Stimulated activated CD8-positive, alpha-beta memory T cell treated with anti-CD3 and anti-CD28 coated beads, Interleukin-12 subunit alpha, Interleukin-12 subunit beta, amount 100 ng/mL, for 24 hours (primary cell): ENCODE measurements around the gene GRID1.
"Not testable (repeated sequence)": the region's sequence is repeated elsewhere in the genome, so short reads cannot be mapped to it uniquely, and the experiment has no call there.

Experiments
- DNase-seq: peaks from one replicate; pipeline ENCODE4 v3.0.0-alpha.2; 2020; ENCODE audit errors: extremely low read depth

Gene GRID1

GRCh38 chr10:86107611-86108310 lies 258.8 kb downstream of the GRID1 start:
- DNase-seq = not testable (repeated sequence)

DNA sequence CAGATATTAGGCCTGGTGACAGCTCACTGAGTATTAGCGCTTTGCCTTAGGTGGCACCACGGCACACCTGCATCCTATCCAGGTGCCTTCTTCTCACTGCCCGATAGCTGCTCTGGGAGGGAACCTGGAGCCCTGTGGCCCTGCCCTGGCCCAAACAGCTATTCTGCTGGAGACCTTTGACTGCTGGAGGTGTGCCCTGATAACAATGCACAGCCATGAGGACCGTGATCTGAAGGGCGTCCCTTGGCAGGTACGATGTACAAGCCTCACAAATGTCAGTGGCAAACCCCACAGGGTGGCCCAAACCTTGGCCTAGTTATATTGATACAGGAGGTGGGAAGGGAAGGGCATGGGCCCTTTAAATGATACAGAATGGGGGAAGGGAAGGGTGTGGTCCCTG lies 259.5 kb downstream of the GRID1 start:
- DNase-seq = no peak

GRCh38 chr10:86106616-86107015 lies 260.0 kb downstream of the GRID1 start:
- no peak for DNase-seq

- DNase-seq = no peak
Observed at GRCh38 chr10:86105640-86106039, 261.0 kb downstream of the GRID1 start.

- DNase-seq = no peak
Observed at GRCh38 chr10:86105181-86105580, 261.4 kb downstream of the GRID1 start.

DNA sequence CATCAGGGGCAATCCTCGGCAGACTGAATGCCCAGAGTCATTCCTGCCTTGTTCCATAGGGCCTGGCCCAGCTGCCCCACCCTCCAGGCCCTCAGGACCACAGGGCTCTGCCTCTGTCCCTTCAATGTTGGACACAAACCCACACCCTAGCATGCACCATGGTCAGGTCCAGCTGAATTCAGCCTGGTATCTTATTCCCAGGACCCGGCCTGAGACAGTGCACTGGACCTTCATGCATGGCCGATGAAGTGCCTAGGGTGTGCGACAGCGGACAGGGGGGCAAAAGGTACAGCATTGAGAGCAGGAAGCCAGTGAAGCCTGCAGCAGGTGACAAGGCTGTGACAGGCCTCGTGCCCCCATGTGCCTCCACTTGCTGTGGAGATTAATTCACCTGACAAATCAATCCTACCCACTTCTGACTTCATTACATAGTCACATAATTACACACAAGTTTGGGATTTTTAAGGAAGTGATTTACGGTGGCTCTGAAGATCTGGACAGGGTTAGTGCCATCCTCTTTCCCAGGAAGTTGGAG lies 261.9 kb downstream of the GRID1 start:
- no peak for DNase-seq

DNA sequence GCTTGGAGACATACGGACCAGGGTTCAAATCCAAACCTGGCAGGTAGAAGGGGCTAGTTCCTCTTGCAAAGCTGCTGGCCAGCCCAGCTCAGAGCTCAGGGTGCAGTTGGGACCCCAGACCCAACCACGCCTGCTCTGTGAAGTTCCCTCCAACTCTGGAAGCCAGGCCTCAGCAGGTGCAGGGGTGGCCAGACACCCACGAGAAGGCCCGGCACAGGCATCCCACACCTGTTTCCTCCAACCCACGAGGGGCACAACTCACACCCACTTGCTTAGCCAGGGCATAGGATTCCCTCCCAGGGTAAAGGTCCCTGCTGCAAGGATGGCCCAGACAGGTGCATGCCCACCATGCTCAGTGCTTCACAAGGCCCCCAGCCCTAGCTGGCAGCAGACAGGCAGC lies 262.4 kb downstream of the GRID1 start:
- no peak for DNase-seq

GRCh38 chr10:86103391-86104101 lies 263.0 kb downstream of the GRID1 start:
- DNase-seq = no peak

GRCh38 chr10:86102451-86102850 lies 264.1 kb downstream of the GRID1 start:
- no peak for DNase-seq

- DNase-seq = no peak
Observed at GRCh38 chr10:86102031-86102430, 264.6 kb downstream of the GRID1 start.

- DNase-seq = no peak
Observed at GRCh38 chr10:86100581-86101061, 266.0 kb downstream of the GRID1 start.

DNA sequence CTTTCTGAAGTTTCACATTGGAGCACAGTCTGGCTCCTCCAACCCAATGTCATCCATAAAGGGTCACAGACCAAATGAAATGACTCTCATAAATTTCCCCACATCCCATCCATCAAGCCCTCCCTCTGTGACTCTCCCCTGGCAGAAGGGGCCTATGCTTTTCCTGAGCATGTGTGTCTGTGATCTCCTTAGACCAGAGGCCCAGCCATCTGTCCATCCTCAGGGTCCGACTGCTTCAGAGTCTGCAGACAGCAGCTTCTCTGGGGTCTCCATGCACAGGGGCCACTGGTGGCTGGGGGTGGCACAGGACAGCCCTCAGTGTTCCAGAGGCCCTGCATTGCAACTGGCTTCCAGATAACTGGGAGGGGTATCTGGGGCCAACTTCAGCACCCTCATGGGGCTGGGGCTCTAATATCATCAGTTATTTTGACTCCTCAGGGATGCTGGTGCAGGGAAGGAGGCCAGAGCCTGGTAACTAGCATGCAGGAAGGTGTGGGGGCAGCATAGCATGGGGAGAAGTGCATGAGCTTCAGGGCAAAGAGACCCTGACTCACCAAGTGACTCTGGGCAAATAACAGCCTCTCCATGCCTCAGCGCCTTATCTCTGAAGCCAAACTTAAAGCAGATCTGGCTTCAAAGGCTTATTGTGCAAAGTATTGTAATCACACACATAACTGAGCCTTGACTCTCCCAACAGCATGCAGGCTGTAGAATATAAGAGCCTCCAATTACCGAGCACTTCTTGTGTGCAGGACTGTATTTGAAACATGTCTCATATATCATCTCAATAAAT lies 266.9 kb downstream of the GRID1 start:
- no peak for DNase-seq

DNA sequence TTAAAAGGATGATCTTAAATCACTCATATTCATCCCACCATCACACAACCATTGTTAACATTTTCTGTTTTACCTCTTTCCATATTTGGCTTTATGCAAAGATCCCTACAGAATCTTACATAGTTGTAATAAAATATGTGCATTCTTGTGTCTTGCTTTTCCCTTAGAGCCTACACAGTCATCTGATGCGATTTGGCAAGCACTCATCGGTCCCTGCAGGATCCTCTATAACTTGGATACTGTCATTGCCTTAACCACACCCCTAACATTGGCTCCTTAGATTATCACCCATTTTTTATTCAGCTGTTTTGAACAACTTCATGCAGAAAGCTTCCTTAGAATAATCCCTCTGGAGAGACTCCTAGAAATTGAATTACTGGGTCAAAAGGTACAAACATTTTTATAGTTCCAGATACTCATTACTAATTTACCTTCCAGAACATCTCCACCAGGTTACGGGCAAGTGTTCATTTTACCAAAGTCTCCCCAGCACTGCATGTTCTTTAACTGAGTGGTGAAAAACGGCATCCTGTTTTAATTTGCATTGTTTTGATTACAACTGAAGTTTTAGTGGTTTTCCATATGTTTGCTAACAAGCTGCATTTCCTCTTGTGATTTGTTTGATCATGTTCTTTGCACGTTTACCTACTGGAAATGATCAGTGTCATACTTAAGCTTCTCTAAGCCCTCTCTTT lies 268.3 kb downstream of the GRID1 start:
- no peak for DNase-seq

DNA sequence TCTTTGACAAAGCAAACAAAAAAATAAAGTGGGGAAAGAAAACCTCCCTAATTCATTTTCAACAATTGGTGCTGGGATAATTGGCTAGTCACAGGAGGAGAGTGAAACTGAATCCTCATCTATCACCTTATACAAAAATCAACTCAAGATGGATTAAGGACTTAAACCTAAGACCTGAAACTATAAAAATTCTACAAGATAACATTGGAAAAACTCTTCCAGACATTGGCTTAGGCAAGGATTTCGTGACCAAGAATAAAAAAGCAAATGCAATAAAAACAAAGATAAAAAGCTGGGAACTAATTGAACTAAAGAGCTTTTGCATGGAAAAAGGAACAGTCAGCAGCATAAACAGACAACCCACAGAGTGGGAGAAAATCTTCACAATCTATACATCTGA lies 271.5 kb downstream of the GRID1 start:
- not testable (repeated sequence) for DNase-seq

DNA sequence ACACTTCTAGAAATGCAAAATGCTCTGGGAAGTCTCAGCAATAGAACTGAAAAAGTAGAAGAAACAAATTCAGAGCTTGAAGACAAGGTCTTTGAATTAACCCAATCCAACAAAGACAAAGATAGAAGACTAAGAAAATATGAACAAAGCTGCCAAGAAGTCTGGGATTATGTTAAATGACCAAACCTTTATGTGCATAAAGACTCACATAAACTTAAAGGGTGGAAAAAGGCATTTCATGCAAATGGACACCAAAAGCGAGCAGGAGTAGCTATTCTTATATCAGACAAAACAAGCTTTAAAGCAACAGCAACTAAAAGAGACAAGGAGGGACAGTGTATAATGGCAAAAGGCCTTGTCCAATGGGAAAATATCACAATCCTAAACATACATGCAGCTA lies 274.3 kb downstream of the GRID1 start:
- DNase-seq = not testable (repeated sequence)

- no peak for DNase-seq
Observed at GRCh38 chr10:86091216-86091615, 275.4 kb downstream of the GRID1 start.

DNA sequence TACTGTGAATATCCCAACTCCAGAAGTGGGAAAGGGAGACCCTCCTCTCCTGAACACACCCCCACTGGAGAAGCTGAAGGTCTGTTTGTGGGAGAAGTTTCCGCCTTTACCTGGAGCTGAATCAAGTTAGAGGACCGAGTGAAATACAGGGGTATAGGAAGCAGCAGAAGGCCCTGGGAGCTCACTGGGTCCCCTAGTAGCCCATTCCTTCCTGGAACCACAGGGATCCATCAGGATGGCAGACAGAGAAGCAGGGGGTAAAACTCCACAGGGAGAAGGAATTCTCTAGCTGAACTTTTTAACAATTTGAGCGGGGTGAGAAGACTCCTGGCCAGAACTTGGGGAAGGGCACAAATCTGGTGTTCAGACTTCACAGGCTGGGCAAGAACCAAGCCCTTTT lies 275.8 kb downstream of the GRID1 start:
- no peak for DNase-seq

DNA sequence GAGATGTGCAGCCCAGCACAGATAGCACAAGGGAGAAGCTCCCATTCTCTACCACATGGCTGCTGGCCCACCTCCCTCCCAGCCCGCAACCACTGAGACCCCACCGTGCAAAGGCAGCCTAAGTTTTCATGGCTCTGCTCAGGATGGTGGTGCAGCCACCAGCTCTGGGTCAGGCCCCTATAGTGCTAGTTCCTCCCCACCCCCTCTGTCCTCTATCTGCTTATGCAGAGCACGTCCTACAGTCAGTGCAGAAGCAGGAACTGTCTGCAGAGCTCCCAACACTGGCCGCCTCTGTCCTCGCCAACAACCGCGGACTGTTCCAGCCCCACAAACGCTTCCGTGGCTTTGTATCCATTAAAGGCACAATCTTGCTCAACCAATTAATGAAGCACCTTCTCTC lies 278.9 kb downstream of the GRID1 start:
- no peak for DNase-seq

DNA sequence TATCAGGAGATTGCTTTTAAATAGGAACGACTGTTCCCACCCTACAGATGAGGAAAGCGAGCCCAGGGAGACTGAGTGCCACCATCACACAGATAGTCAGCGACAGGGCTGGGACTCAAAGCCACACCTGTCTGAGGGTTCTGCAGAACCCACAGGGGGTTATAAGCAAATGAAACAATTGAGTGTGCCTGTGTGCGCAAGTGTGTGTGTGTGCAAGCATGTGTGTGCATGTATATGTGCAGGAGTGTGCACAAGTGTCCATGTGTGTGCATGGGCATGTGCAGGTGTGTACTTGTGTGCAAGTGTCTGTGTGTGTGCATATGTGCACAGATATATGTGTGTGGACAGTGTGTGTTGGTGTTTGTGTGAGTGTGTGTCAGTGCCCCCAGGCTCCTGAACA lies 280.2 kb downstream of the GRID1 start:
- DNase-seq = no peak

- DNase-seq = no peak
Observed at GRCh38 chr10:86085686-86086085, 280.9 kb downstream of the GRID1 start.

DNA sequence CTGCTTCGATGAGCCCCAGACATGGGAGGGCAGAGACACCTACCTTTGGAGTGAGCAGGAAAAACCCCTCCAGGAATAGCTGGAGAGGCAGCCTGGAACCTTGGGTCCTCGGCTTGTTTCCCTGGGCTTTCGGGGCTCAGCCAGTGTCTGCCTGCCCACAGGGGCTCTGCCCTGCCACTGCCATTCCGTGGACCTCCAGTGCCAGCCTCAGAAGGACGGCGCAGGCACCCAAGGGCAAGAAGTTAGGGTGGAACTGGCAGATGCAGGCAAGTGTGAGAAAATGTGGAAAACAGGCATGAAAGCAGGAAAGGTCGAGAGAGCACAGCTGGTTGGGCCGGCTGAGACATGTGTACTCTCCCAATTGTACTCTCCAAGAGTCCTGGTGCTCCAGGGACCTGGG lies 281.5 kb downstream of the GRID1 start:
- DNase-seq = no peak

GRCh38 chr10:86084585-86084984 lies 282.0 kb downstream of the GRID1 start:
- DNase-seq = no peak
